K562 (cell line): Measurements from ENCODE around the gene EIF4G1. TPM values are rescaled to one million over a fixed set of nuclear protein-coding genes. Genes with fewer than 3 reads are reported as not detected.

ENCODE experiments used
- ATF2 ChIP-seq: sonication (generic); formaldehyde crosslinking; IDR thresholded peaks from 2 replicates; pipeline ENCODE4 v1.8.1; 2022; ENCODE audit warnings: missing genetic modification reagents
- BRD9 ChIP-seq: fragments of 450-650 bp; IDR thresholded peaks from 2 replicates; pipeline ENCODE4 v1.6.1; 2018; ENCODE audit warnings: low read depth; ENCODE audit not compliant: partially characterized antibody
- BRF1 ChIP-seq: IDR thresholded peaks from 3 replicates; pipeline ENCODE4 v1.6.1; 2011; ENCODE audit warnings: borderline replicate concordance, mild to moderate bottlenecking; ENCODE audit not compliant: insufficient read length; ENCODE audit errors: extremely low read depth
- CCNT2 ChIP-seq: IDR thresholded peaks from 2 replicates; pipeline ENCODE4 v1.6.1; 2011; ENCODE audit warnings: borderline replicate concordance, low read depth, mild to moderate bottlenecking, moderate library complexity, mixed read lengths, low read length; ENCODE audit not compliant: insufficient read length; ENCODE audit errors: extremely low read depth
- CUX1 ChIP-seq: fragments of 200-800 bp; sonication (Bioruptor generic); IDR thresholded peaks from 2 replicates; pipeline ENCODE4 v1.6.1; 2016; ENCODE audit warnings: missing genetic modification characterization, missing compliant biosample characterization
- FOXA3 ChIP-seq, 2 experiments: fragments of 450-650 bp in 1 of 2; sonication (generic) in 1 of 2; formaldehyde crosslinking; IDR thresholded peaks in 1 of 2; conservative IDR thresholded peaks in 1 of 2; 2 replicates each; pipeline versions ENCODE4 v1.4.0 to v1.8.0; 2020 to 2022; ENCODE audit warnings: mild to moderate bottlenecking in 2 of 2, missing genetic modification reagents in 1 of 2
- HEY1 ChIP-seq: fragments of 250-450 bp; sonication (Bioruptor Pico); IDR thresholded peaks from 2 replicates; pipeline ENCODE4 v1.5.0; 2020; ENCODE audit warnings: mild to moderate bottlenecking, moderate library complexity, borderline replicate concordance
- HIVEP1 ChIP-seq: fragments of 250-450 bp; sonication (Bioruptor Pico); IDR thresholded peaks from 2 replicates; pipeline ENCODE4 v1.4.0; 2020; ENCODE audit warnings: mild to moderate bottlenecking
- MCM7 ChIP-seq, 2 experiments: fragments of 450-650 bp; IDR thresholded peaks; 2 replicates each; pipeline ENCODE4 v1.6.1; 2016 to 2018
- NFE2 ChIP-seq: IDR thresholded peaks from 2 replicates; pipeline ENCODE4 v1.6.1; 2014; ENCODE audit warnings: antibody characterized with exemption, low read depth
- POLR2A ChIP-seq: fragments of 450-650 bp; conservative IDR thresholded peaks from 2 replicates; pipeline ENCODE4 v1.6.1; 2016
- POLR2B ChIP-seq: fragments of 450-650 bp; IDR thresholded peaks from 2 replicates; pipeline ENCODE4 v1.6.1; 2018; ENCODE audit warnings: low read depth; ENCODE audit not compliant: partially characterized antibody
- RAD21 ChIP-seq, 2 experiments: fragments of 250-450 bp in 1 of 2; fragments of 450-650 bp in 1 of 2; sonication (Bioruptor Pico) in 1 of 2; formaldehyde crosslinking in 1 of 2; IDR thresholded peaks in 1 of 2; conservative IDR thresholded peaks in 1 of 2; 2 replicates each; pipeline versions ENCODE4 v1.4.0 to v1.8.0; 2020 to 2022; ENCODE audit warnings: mild to moderate bottlenecking in 2 of 2, moderate library complexity in 1 of 2
- RFX5 ChIP-seq: IDR thresholded peaks from 2 replicates; pipeline ENCODE4 v1.6.1; 2011; ENCODE audit warnings: low read depth, mild to moderate bottlenecking, improper control_type of control experiment, low read length
- SRF ChIP-seq, 2 experiments: fragments of 250-450, 450-650 bp in 1 of 2; sonication (Bioruptor Pico) in 1 of 2; sonication (generic) in 1 of 2; formaldehyde crosslinking; IDR thresholded peaks; 2 replicates each; pipeline versions ENCODE4 v1.5.0 to v1.5.1; 2020 to 2022; ENCODE audit warnings: mild to moderate bottlenecking in 1 of 2, missing genetic modification reagents in 1 of 2
- YY1 ChIP-seq, 3 experiments: IDR thresholded peaks; 2 replicates each; pipeline ENCODE4 v1.6.1; 2011; ENCODE audit warnings: low read length in 2 of 3, mild to moderate bottlenecking in 2 of 3, moderate library complexity in 2 of 3, borderline replicate concordance in 1 of 3, control low read depth in 1 of 3, low read depth in 1 of 3; ENCODE audit not compliant: insufficient read depth in 3 of 3, insufficient replicate concordance in 2 of 3, control insufficient read depth in 1 of 3, insufficient read length in 1 of 3; ENCODE audit errors: extremely low read depth in 1 of 3
- ZBTB7A ChIP-seq: IDR thresholded peaks from 2 replicates; pipeline ENCODE4 v1.6.1; 2011; ENCODE audit warnings: low read depth, mild to moderate bottlenecking, low read length, moderate library complexity, borderline replicate concordance; ENCODE audit not compliant: control insufficient read depth
- ZNF165 ChIP-seq: fragments of 250-450 bp; sonication (Bioruptor Pico); IDR thresholded peaks from 2 replicates; pipeline ENCODE4 v1.4.0; 2020; ENCODE audit warnings: borderline replicate concordance
- ZNF778 ChIP-seq: fragments of 450-650 bp; formaldehyde crosslinking; IDR thresholded peaks from 2 replicates; pipeline ENCODE4 v1.4.0; 2020; ENCODE audit warnings: mild to moderate bottlenecking, moderate library complexity
- ZSCAN29 ChIP-seq: fragments of 450-650 bp; IDR thresholded peaks from 2 replicates; pipeline ENCODE4 v1.6.1; 2017
- polyA plus RNA-seq, 8 experiments: library from polyadenylated mRNA; depleted of rRNA in 4 of 8; stranded (reverse) in 5 of 8; unstranded in 3 of 8; fragments of >200 nt; fragmentation: Nextera tagmentation in 2 of 8; fragmentation: Illumina TruSeq in 1 of 8; extraction: Ambion mirVana in 2 of 8; extraction: Trizol in 1 of 8; gene quantifications; 2 replicates each; pipeline versions ENCODE4 v1.2.1 to v1.2.3, GENCODE V29; 2011 to 2014; ENCODE audit warnings: inconsistent platforms in 1 of 8, missing spikeins in 1 of 8
- total RNA-seq, 7 experiments: library from RNA; depleted of rRNA in 6 of 7; stranded (reverse); fragments of >200 nt in 6 of 7; fragmentation: Illumina TruSeq in 2 of 7; extraction: Trizol in 2 of 7; gene quantifications; 2 replicates each; pipeline versions ENCODE4 v1.2.1 to v1.2.3, GENCODE V29; 2011 to 2021; ENCODE audit warnings: low replicate concordance in 1 of 7

Gene EIF4G1
- total and polyA plus RNA-seq, 9 of the 15 experiments (the other 6 are each of a cell fraction or from before 2014, with no cell fraction given) = 4.6 to 505 (median 155) TPM

- peak in 1 of 2 experiments; percentile 30; a peak in 1 of 4 replicates for TF ChIP-seq FOXA3 (CRISPR knock-in tag; conservative IDR thresholded peaks at IDR 0.05 in 1 of 2, IDR thresholded peaks at IDR 0.05 in 1 of 2)
- no peak for TF ChIP-seq RFX5
- TF ChIP-seq ZBTB7A = peak; percentile 58; the same call in 1 of the 2 replicates
- no peak for TF ChIP-seq HIVEP1 (CRISPR knock-in tag)
- TF ChIP-seq ZNF165 = no peak
- no peak for TF ChIP-seq CUX1
- no peak for TF ChIP-seq BRD9
- TF ChIP-seq YY1 (IDR thresholded peaks at IDR 0.05; ENCODE audit: borderline replicate concordance in 1 of 3, control insufficient read depth in 1 of 3, extremely low read depth in 1 of 3, insufficient read depth in 3 of 3, insufficient read length in 1 of 3, insufficient replicate concordance in 2 of 3, low read depth in 1 of 3, low read length in 2 of 3) = peak in 1 of 3 experiments; percentile 47
- no peak for TF ChIP-seq ZSCAN29
- TF ChIP-seq POLR2B = peak; percentile 84
- TF ChIP-seq BRF1 = no peak
- no peak for TF ChIP-seq HEY1 (CRISPR knock-in tag)
- TF ChIP-seq CCNT2 = peak; percentile 62
- TF ChIP-seq SRF (CRISPR knock-in tag; IDR thresholded peaks at IDR 0.05) = no peak; a peak in 1 of 4 replicates
- no peak for TF ChIP-seq MCM7 (IDR thresholded peaks at IDR 0.05)
- no peak for TF ChIP-seq ZNF778 (CRISPR knock-in tag)
- TF ChIP-seq NFE2 = no peak
- peak; percentile 85; the same call in 1 of the 2 replicates for TF ChIP-seq POLR2A
- 0 out of 4 replicates have a peak, but pooled peaks of 1 of the 2 experiments have one; percentile 7 for TF ChIP-seq RAD21 (CRISPR knock-in tag; conservative IDR thresholded peaks at IDR 0.05 in 1 of 2, IDR thresholded peaks at IDR 0.05 in 1 of 2)
- TF ChIP-seq ATF2 (CRISPR knock-in tag) = 0 out of 2 replicates have a peak, but pooled peaks have one; percentile 61
Observed at GRCh38 chr3:184335661-184336546, 21.5 kb downstream of the EIF4G1 start (continued).
